Stimulated activated effector memory CD8-positive, alpha-beta T cell treated with anti-CD3 and anti-CD28 coated beads, Interleukin-12 subunit alpha, Interleukin-12 subunit beta, amount 100 ng/mL, for 72 hours (primary cell): Measurements from ENCODE around the gene PNPLA2.

Experiments used
- ATAC-seq: fragments of 150-1000 bp; cut with Tn5 transposase; 2 replicates; pipeline ENCODE4 v1.10.0; 2021
- DNase-seq, 2 donors: peaks; one replicate each; pipeline ENCODE4 v3.0.0; 2021 to 2022; ENCODE audit warnings: low spot score in 2 of 2
- H3K27ac Mint-ChIP-seq: one replicate; pipeline ENCODE4 v1.8.0; 2022; ENCODE audit warnings: mild to moderate bottlenecking, mixed read lengths
- H3K36me3 Mint-ChIP-seq: one replicate; pipeline ENCODE4 v1.8.0; 2022; ENCODE audit warnings: mild to moderate bottlenecking, mixed read lengths
- H3K4me1 Mint-ChIP-seq: one replicate; pipeline ENCODE4 v1.8.0; 2022; ENCODE audit warnings: mixed read lengths
- H3K4me3 Mint-ChIP-seq: one replicate; pipeline ENCODE4 v1.8.0; 2022; ENCODE audit warnings: mild to moderate bottlenecking, mixed read lengths
- H3K9me3 Mint-ChIP-seq: one replicate; pipeline ENCODE4 v1.8.0; 2022; ENCODE audit warnings: mixed read lengths

The PNPLA2 gene

GRCh38 chr11:847876-848275 lies 29.2 kb downstream of the PNPLA2 start:
- ATAC-seq (no peak), DNase-seq (no peak)
- H3K4me3 Mint-ChIP-seq = no peak overlapping the region
- H3K9me3 Mint-ChIP-seq = no peaks in the 10 kb centered on the region
- peaks cover 14% of the 10 kb centered on the region for H3K4me1 Mint-ChIP-seq
- H3K36me3 Mint-ChIP-seq = no peaks in the 10 kb centered on the region
- no peak overlapping the region for H3K27ac Mint-ChIP-seq

GRCh38 chr11:848380-848931 lies 29.7 kb downstream of the PNPLA2 start:
- Mint-ChIP-seq H3K27ac (no peak overlapping the region), H3K4me3 (peak overlapping the region; percentile 60), H3K36me3 (no peaks in the 10 kb centered on the region), H3K9me3 (no peaks in the 10 kb centered on the region), H3K4me1 (peaks cover 11% of the 10 kb centered on the region)
- DNase-seq (peak; percentile 62 to 87), ATAC-seq (peak; percentile 70)

GRCh38 chr11:849104-849824 lies 30.6 kb downstream of the PNPLA2 start:
- Mint-ChIP-seq H3K4me1 (peaks cover 6% of the 10 kb centered on the region), H3K27ac (no peak overlapping the region), H3K4me3 (peak overlapping the region; percentile 60), H3K36me3 (no peaks in the 10 kb centered on the region), H3K9me3 (no peaks in the 10 kb centered on the region)
- no peak for DNase-seq
- ATAC-seq = no peak

GRCh38 chr11:849951-850774 lies 31.4 kb downstream of the PNPLA2 start:
- Mint-ChIP-seq H3K4me3 (peak overlapping the region; percentile 26), H3K9me3 (no peaks in the 10 kb centered on the region), H3K4me1 (peaks cover 6% of the 10 kb centered on the region), H3K36me3 (no peaks in the 10 kb centered on the region), H3K27ac (no peak overlapping the region)
- no peak for DNase-seq
- ATAC-seq = no peak

DNA sequence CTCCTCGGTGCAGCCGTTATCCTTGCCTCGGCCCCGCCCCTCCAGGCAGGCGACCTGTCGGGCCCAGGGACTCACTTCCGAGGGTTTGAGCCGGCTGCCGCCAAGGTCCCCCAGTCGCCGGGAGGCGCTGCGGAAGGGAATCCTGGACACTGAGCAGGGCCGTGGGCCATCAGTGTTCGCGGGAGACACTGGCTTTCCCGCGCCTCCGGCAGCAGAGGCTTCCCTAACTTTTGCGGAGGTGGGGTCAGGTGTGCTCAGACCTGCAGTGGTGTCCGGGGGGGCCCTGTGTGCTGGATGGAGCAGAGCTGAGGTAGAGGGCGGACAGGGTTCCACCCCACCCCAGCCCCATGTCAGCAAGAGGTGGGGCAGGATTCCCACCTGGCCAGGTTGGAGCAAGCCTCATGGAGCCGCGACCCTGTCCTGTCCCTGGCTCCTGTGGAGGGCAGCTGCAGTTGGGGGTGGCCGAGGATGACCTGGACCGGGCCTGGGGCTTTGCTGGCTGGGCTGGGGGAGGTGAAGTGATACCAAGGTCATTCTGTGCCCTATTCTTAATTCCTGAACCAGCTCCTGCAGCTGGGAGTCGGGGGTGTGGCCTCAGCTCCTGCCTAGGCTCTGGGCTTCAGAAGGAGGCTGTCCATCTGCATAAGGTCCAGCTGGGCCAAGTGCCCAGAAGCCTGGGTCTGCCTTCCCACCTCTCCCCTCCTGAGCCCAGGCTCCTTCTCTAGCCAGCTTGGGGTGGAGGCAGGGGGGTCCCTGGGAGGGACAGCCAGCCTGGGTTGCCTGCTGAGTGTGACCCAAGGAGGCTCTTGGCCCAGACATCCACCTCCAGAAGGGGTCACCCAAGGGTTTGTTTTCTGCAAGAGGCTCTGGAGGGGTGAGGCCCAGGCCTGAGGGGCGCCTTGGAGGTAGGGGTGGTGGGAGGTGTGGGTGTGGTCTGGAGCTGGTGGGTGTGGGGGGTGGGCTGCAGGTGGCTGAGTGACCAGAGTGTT lies 32.4 kb downstream of the PNPLA2 start:
- DNase-seq (no peak), ATAC-seq (no peak)
- Mint-ChIP-seq H3K4me1 (peaks cover 6% of the 10 kb centered on the region), H3K4me3 (no peak overlapping the region), H3K9me3 (no peaks in the 10 kb centered on the region), H3K27ac (no peak overlapping the region), H3K36me3 (no peaks in the 10 kb centered on the region)

DNA sequence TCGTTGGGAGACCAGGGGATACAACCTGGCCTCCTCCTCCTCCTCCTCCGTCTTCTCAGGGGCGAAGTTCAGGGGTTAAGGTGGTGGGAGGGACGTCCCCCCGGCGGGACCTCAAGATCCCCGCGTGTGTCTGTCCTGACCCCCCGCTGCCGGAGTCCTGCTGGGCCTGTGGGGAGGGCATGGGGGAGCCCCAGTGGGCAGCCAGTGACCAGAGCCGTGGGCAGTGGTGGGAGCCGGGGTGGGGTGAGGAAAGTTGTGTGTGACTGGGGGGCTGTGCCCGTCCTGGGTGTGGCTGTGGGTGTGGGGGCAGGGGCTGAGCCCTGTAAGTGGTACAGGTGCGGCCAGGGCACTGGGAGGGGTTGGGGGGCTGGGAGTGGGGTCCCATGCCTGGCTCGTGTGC lies 34.0 kb downstream of the PNPLA2 start:
- no peak for DNase-seq
- H3K9me3 Mint-ChIP-seq = no peaks in the 10 kb centered on the region
- no peak overlapping the region for H3K27ac Mint-ChIP-seq
- no peak for ATAC-seq
- H3K4me1 Mint-ChIP-seq = peaks cover 13% of the 10 kb centered on the region
- H3K4me3 Mint-ChIP-seq = no peak overlapping the region
- H3K36me3 Mint-ChIP-seq = no peaks in the 10 kb centered on the region

DNA sequence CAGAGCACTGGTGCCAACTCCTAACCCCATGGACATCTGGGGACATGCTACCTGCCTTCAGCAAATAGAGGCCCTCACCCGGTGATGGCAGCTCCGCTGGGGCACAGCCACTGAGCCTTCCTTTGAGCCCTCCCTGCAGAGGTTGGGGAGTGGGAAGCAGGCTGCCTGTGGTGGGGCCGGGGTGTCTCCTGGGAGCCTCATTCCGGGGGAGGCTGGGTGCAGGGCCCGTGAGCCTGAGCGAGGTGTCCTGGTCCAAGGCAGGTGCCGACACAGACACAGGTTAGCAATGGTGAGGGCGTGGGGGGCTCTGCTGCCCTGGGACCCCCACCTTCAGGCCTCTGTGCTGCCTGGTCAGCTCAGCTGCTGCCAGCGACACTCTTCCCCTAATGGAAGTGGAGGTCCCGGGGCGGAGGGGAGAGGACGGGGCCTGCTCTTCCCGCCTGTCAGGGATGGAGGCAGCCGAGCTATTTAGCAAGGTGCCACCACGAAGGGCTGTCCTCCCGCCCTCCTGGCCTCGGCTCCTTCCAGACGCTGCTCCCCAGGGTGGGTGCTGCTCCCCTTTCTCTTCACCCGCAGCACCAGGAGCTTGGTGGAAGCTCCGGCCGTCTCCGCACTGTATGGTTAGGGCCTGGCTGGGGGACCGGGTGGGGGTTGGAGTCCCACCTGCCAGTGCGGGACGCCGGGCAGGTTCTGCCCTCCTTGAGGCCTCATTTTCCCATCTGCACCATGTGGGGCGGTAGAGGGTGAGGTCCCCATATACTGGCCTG lies 35.2 kb downstream of the PNPLA2 start:
- H3K4me3 Mint-ChIP-seq = no peak overlapping the region
- no peak overlapping the region for H3K27ac Mint-ChIP-seq
- ATAC-seq (no peak), DNase-seq (no peak)
- peaks cover 7% of the 10 kb centered on the region for H3K4me1 Mint-ChIP-seq
- H3K36me3 Mint-ChIP-seq = peaks cover 1% of the 10 kb centered on the region
- H3K9me3 Mint-ChIP-seq = no peaks in the 10 kb centered on the region

DNA sequence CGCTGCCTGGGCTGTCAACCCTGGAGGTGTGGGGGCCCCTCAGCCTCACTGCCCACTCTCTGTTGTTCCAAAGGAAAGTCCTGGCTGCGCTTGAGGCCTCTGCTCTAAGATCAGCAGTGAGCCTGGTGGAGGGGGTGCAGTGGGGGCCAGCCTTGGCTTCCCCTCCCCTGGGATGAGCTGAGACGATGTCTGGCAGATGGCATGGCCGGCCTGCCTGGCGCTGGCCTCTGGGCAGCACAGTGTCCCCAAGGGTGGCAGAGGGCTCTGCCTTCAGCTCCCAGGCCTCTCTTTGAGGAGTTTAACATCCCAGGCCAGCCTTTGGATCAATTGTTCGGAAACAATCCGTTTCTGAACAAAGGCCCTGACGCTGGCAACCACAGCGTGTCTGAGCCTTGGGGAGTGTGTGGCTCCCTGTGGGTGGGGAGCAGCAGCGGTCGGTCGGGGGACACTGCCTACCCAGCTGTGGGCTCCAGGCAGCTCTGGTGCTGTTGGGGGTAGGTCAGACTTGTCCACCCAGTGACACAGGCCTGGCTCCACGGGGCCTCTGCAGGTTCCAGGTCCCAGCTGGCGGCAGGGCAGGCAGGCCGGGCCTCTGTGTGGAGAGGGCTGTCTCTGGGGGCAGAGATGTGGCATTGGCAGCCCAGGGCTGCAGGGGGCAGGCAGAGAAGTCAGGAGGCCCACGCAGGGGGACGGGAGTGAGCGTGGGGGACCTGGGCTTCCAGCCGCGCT lies 36.1 kb downstream of the PNPLA2 start:
- ATAC-seq (no peak), DNase-seq (no peak)
- H3K4me3 Mint-ChIP-seq = no peak overlapping the region
- H3K36me3 Mint-ChIP-seq = peaks cover 5% of the 10 kb centered on the region
- H3K9me3 Mint-ChIP-seq = no peaks in the 10 kb centered on the region
- peaks cover 7% of the 10 kb centered on the region for H3K4me1 Mint-ChIP-seq
- H3K27ac Mint-ChIP-seq = no peak overlapping the region

GRCh38 chr11:855330-855674 lies 36.6 kb downstream of the PNPLA2 start:
- H3K36me3 Mint-ChIP-seq = peaks cover 5% of the 10 kb centered on the region
- DNase-seq = no peak
- H3K9me3 Mint-ChIP-seq = no peaks in the 10 kb centered on the region
- peaks cover 7% of the 10 kb centered on the region for H3K4me1 Mint-ChIP-seq
- H3K4me3 Mint-ChIP-seq = no peak overlapping the region
- no peak overlapping the region for H3K27ac Mint-ChIP-seq
- ATAC-seq = no peak

DNA sequence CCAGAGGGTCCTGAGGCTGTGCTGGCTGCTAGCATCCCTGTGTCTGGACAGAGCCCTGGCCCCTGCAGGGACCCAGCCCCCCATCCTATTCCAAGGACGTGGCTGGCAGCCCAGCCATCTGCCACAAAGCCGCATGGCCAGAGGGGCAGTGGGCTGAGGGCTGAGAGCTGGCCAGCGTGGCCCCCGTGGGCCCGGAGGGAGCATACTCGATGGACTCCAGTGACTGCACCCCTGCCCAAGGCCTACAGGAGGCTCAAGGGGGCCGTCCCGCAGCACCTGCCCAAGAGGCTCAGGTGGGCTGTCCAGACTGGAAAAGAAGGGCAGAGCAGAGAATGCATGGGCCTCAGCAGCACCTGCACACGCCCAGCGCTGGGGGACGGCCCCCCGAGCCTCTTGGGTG lies 37.1 kb downstream of the PNPLA2 start:
- H3K4me1 Mint-ChIP-seq = peaks cover 7% of the 10 kb centered on the region
- no peak overlapping the region for H3K4me3 Mint-ChIP-seq
- DNase-seq (no peak), ATAC-seq (no peak)
- H3K36me3 Mint-ChIP-seq = peaks cover 5% of the 10 kb centered on the region
- H3K9me3 Mint-ChIP-seq = no peaks in the 10 kb centered on the region
- peak overlapping the region; percentile 37 for H3K27ac Mint-ChIP-seq

GRCh38 chr11:856397-856796 lies 37.7 kb downstream of the PNPLA2 start:
- ATAC-seq = no peak
- H3K4me3 Mint-ChIP-seq = no peak overlapping the region
- H3K36me3 Mint-ChIP-seq = peaks cover 5% of the 10 kb centered on the region
- peak overlapping the region; percentile 87 for H3K27ac Mint-ChIP-seq
- peaks cover 7% of the 10 kb centered on the region for H3K4me1 Mint-ChIP-seq
- no peaks in the 10 kb centered on the region for H3K9me3 Mint-ChIP-seq
- no peak for DNase-seq

GRCh38 chr11:858053-858761 lies 39.5 kb downstream of the PNPLA2 start:
- Mint-ChIP-seq H3K4me3 (no peak overlapping the region), H3K4me1 (peaks cover 7% of the 10 kb centered on the region), H3K27ac (no peak overlapping the region), H3K9me3 (no peaks in the 10 kb centered on the region), H3K36me3 (peaks cover 16% of the 10 kb centered on the region)
- DNase-seq (no peak), ATAC-seq (no peak)

GRCh38 chr11:858762-859339 lies 40.1 kb downstream of the PNPLA2 start:
- no peak for DNase-seq
- no peak overlapping the region for H3K27ac Mint-ChIP-seq
- peaks cover 23% of the 10 kb centered on the region for H3K36me3 Mint-ChIP-seq
- H3K4me3 Mint-ChIP-seq = no peak overlapping the region
- H3K4me1 Mint-ChIP-seq = peaks cover 7% of the 10 kb centered on the region
- H3K9me3 Mint-ChIP-seq = no peaks in the 10 kb centered on the region
- ATAC-seq = no peak
